K562 (cell line): ENCODE measurements around the gene OR2L13. TPM values are rescaled to one million over a fixed set of nuclear protein-coding genes. Genes with fewer than 3 reads are reported as not detected.

Experiments used
- ATAC-seq: fragments of 200-7000 bp; cut with Tn5 transposase; 3 replicates; pipeline ENCODE4 v1.9.1; 2020; ENCODE audit warnings: moderate library complexity
- BruUV-seq: library from RNA; stranded (reverse); fragments of 400-500 nt; replicated peaks from 2 replicates; lab custom pipeline; 2021; lab: Mats Ljungman, UMichigan
- CTCF ChIA-PET: fragments of 300-600 bp; formaldehyde crosslinking; extraction: SDS; loops from one replicate; lab custom pipeline; 2021; ENCODE audit warnings: low intra/inter-chr PET ratio; lab: Yijun Ruan, JAX
- POLR2A ChIA-PET: fragments of 300-600, 350-650 bp; sonication (Branson Sonifier 250); formaldehyde crosslinking; extraction: SDS; loops from one replicate; lab custom pipeline; 2021; ENCODE audit warnings: antibody characterized with exemption, inconsistent platforms; lab: Yijun Ruan, JAX
- DNase-seq, 4 experiments: peaks; one replicate each; pipeline versions ENCODE4 v3.0.0 to v3.0.0-alpha.2; 2011 to 2018; ENCODE audit warnings: low spot score in 3 of 4, mixed read lengths in 3 of 4; ENCODE audit errors: extremely low read depth in 1 of 4
- FAIRE-seq: peaks from 2 replicates; lab custom pipeline; 2011; peaks lifted over from hg19 to GRCh38; lab: Jason Lieb, UNC
- H2AFZ ChIP-seq: 2 replicates; pipeline ENCODE4 v1.6.0; 2011; ENCODE audit warnings: low read depth, low read length, control low read depth, inconsistent platforms
- H3K27ac ChIP-seq: fragments of 200-600 bp; 3 replicates; pipeline ENCODE4 v1.8.0; 2011; ENCODE audit warnings: low read depth, mild to moderate bottlenecking, control low read depth, inconsistent platforms, low read length, moderate library complexity, mixed read lengths; ENCODE audit errors: extremely low read depth
- H3K27me3 ChIP-seq, 2 experiments: fragments of 300-600 bp in 1 of 2; 2 replicates in 1 of 2; 3 replicates in 1 of 2; pipeline versions ENCODE4 v1.6.0 to v1.8.0; 2011; ENCODE audit warnings: inconsistent platforms in 2 of 2, low read length in 2 of 2, mild to moderate bottlenecking in 1 of 2, mixed read lengths in 1 of 2, moderate library complexity in 1 of 2; ENCODE audit not compliant: control insufficient read depth in 2 of 2, insufficient read depth in 2 of 2
- H3K36me3 ChIP-seq: fragments of 300-600 bp; 3 replicates; pipeline ENCODE4 v1.8.0; 2011; ENCODE audit warnings: mild to moderate bottlenecking, low read length, inconsistent platforms; ENCODE audit not compliant: control insufficient read depth, insufficient read depth
- H3K4me1 ChIP-seq, 2 experiments: fragments of 200-600 bp in 1 of 2; replicated peaks in 1 of 2; 2 replicates in 1 of 2; 3 replicates in 1 of 2; pipeline versions ENCODE4 v1.5.1 to v1.8.0; 2011; ENCODE audit warnings: inconsistent platforms in 2 of 2, low read length in 2 of 2, mild to moderate bottlenecking in 1 of 2, mixed read lengths in 1 of 2, moderate library complexity in 1 of 2; ENCODE audit not compliant: control insufficient read depth in 2 of 2, insufficient read depth in 2 of 2
- H3K4me2 ChIP-seq: 2 replicates; pipeline ENCODE4 v1.6.1; 2011; ENCODE audit warnings: low read length, control low read depth, inconsistent platforms, mixed read lengths; ENCODE audit not compliant: insufficient read depth
- H3K4me3 ChIP-seq: fragments of 200-600 bp; sonication (generic), shearing (Covaris generic); 2 replicates; pipeline ENCODE4 v1.5.1; 2016; ENCODE audit warnings: control low read depth, inconsistent platforms
- H3K79me2 ChIP-seq: fragments of 200-600 bp; 3 replicates; pipeline ENCODE4 v1.8.0; 2011; ENCODE audit warnings: low read length, inconsistent platforms; ENCODE audit not compliant: control insufficient read depth, insufficient read depth
- H3K9ac ChIP-seq, 2 experiments: 2 replicates each; pipeline versions ENCODE4 v1.6.0 to v1.6.1; 2011; ENCODE audit warnings: low read depth in 2 of 2, low read length in 2 of 2, control low read depth in 1 of 2, inconsistent platforms in 1 of 2, mild to moderate bottlenecking in 1 of 2, mixed read lengths in 1 of 2; ENCODE audit not compliant: insufficient read depth in 1 of 2
- H3K9me1 ChIP-seq: one replicate; pipeline ENCODE4 v1.6.0; 2011; ENCODE audit warnings: inconsistent platforms, mild to moderate bottlenecking, low read length, moderate library complexity; ENCODE audit not compliant: control insufficient read depth, insufficient read depth
- H3K9me3 ChIP-seq: replicated peaks from 2 replicates; pipeline ENCODE4 v1.5.1; 2011; ENCODE audit warnings: low read depth, low read length, inconsistent platforms; ENCODE audit not compliant: control insufficient read depth, insufficient read depth
- H4K20me1 ChIP-seq: replicated peaks from 2 replicates; pipeline ENCODE4 v1.6.1; 2011; ENCODE audit warnings: low read length, inconsistent platforms, mixed read lengths; ENCODE audit not compliant: control insufficient read depth, insufficient read depth
- ATF1 ChIP-seq, 2 experiments: fragments of 450-650 bp in 1 of 2; IDR thresholded peaks; 2 replicates each; pipeline ENCODE4 v1.6.1; 2016; ENCODE audit warnings: missing compliant biosample characterization in 1 of 2, missing genetic modification characterization in 1 of 2
- CBX3 ChIP-seq, 2 experiments: IDR thresholded peaks; 1 replicate in 1 of 2; 2 replicates in 1 of 2; pipeline ENCODE4 v1.6.1; 2012; ENCODE audit warnings: inconsistent platforms in 2 of 2, low read length in 2 of 2, borderline replicate concordance in 1 of 2, control low read depth in 1 of 2
- E2F3 ChIP-seq: fragments of 250-450 bp; sonication (Bioruptor Pico); IDR thresholded peaks from 2 replicates; pipeline ENCODE4 v1.4.0; 2020; ENCODE audit warnings: mild to moderate bottlenecking
- FOXK2 ChIP-seq, 2 experiments: fragments of 450-650 bp; IDR thresholded peaks in 1 of 2; conservative IDR thresholded peaks in 1 of 2; 2 replicates each; pipeline ENCODE4 v1.6.1; 2016; ENCODE audit warnings: low read depth in 2 of 2, mild to moderate bottlenecking in 1 of 2
- POLR2G ChIP-seq: fragments of 200-400 bp; formaldehyde crosslinking; IDR thresholded peaks from 2 replicates; pipeline ENCODE4 v1.6.1; 2017; ENCODE audit warnings: low read depth, mild to moderate bottlenecking, antibody characterized with exemption, low read length, moderate library complexity
- TARDBP ChIP-seq: fragments of 450-650 bp; IDR thresholded peaks from 2 replicates; pipeline ENCODE4 v1.6.1; 2016
- TOE1 ChIP-seq, 2 experiments: fragments of 450-650 bp in 1 of 2; sonication (generic) in 1 of 2; formaldehyde crosslinking in 1 of 2; IDR thresholded peaks; 2 replicates each; pipeline versions ENCODE4 v1.7.1 to v1.8.0; 2016 to 2022; ENCODE audit warnings: borderline replicate concordance in 2 of 2, mild to moderate bottlenecking in 2 of 2, antibody characterized with exemption in 1 of 2, inconsistent platforms in 1 of 2, low read depth in 1 of 2, missing genetic modification reagents in 1 of 2, moderate library complexity in 1 of 2
- ZNF224 ChIP-seq: sonication (generic); formaldehyde crosslinking; IDR thresholded peaks from 2 replicates; pipeline ENCODE4 v1.8.0; 2022; ENCODE audit warnings: mild to moderate bottlenecking, missing genetic modification reagents
- ZNF507 ChIP-seq: conservative IDR thresholded peaks from 2 replicates; pipeline ENCODE4 v1.6.1; 2017; ENCODE audit warnings: missing genetic modification characterization, missing compliant biosample characterization
- ZNF551 ChIP-seq: fragments of 250-450 bp; sonication (Bioruptor Pico); IDR thresholded peaks from 2 replicates; pipeline ENCODE4 v1.5.0; 2021; ENCODE audit warnings: mild to moderate bottlenecking, moderate library complexity
- WGBS: fragments of 100-300 bp; shearing (Covaris generic); methylation state at CpG from one replicate; pipeline ENCODE4 v1.1.6; 2016; ENCODE audit warnings: low coverage, mixed read lengths; ENCODE audit not compliant: insufficient coverage; ENCODE audit errors: missing lambda C conversion rate; 5-methylcytosine and 5-hydroxymethylcytosine counted together
- in situ Hi-C: fragments of 300-500 bp; cut with MboI; formaldehyde crosslinking; loops from 4 replicates; pipeline ENCODE4 v1.15.0; 2018; ENCODE audit warnings: inconsistent platforms, mixed read lengths
- intact Hi-C: fragments of 100-400 bp; cut with micrococcal nuclease; formaldehyde crosslinking; loops from 2 replicates; pipeline ENCODE4 v1.14.2; 2022
- polyA plus RNA-seq, 8 experiments: library from polyadenylated mRNA; depleted of rRNA in 4 of 8; stranded (reverse) in 5 of 8; unstranded in 3 of 8; fragments of >200 nt; fragmentation: Nextera tagmentation in 2 of 8; fragmentation: Illumina TruSeq in 1 of 8; extraction: Ambion mirVana in 2 of 8; extraction: Trizol in 1 of 8; gene quantifications; 2 replicates each; pipeline versions ENCODE4 v1.2.1 to v1.2.3, GENCODE V29; 2011 to 2014; ENCODE audit warnings: inconsistent platforms in 1 of 8, missing spikeins in 1 of 8
- total RNA-seq, 7 experiments: library from RNA; depleted of rRNA in 6 of 7; stranded (reverse); fragments of >200 nt in 6 of 7; fragmentation: Illumina TruSeq in 2 of 7; extraction: Trizol in 2 of 7; gene quantifications; 2 replicates each; pipeline versions ENCODE4 v1.2.1 to v1.2.3, GENCODE V29; 2011 to 2021; ENCODE audit warnings: low replicate concordance in 1 of 7
- TF ChIP-seq, protein P1 (sequence below): fragments of 250-450 bp; sonication (Bioruptor Pico); IDR thresholded peaks from 2 replicates; pipeline ENCODE4 v1.5.0; 2020; ENCODE audit warnings: mild to moderate bottlenecking
- TF ChIP-seq, protein P2 (sequence below): IDR thresholded peaks from 3 replicates; pipeline ENCODE4 v1.6.1; 2011; ENCODE audit warnings: borderline replicate concordance, mild to moderate bottlenecking; ENCODE audit not compliant: insufficient read length, insufficient read depth

OR2L13 gene
- total and polyA plus RNA-seq, 9 of the 15 experiments (the other 6 are each of a cell fraction or from before 2014, with no cell fraction given), result not detected

DNA sequence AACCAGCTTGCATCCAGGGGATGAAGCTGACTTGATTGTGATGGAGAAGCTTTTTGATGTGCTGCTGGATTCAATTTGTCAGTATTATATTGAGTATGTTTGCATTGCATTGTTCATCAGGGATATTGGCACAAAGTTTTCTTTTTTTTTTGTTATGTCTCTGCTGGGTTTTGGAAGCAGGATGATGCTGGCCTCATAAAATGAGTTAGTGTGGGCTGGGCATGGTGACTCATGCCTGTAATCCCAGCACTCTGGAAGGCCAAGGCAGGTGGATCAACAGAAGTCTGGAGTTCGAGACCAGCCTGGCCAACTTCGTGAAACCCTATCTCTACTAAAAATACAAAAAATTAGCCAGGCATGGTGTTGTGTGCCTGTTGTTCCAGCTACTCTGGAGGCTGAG lies 39.7 kb upstream of the OR2L13 start (continued):
- TF ChIP-seq, protein P1, sequence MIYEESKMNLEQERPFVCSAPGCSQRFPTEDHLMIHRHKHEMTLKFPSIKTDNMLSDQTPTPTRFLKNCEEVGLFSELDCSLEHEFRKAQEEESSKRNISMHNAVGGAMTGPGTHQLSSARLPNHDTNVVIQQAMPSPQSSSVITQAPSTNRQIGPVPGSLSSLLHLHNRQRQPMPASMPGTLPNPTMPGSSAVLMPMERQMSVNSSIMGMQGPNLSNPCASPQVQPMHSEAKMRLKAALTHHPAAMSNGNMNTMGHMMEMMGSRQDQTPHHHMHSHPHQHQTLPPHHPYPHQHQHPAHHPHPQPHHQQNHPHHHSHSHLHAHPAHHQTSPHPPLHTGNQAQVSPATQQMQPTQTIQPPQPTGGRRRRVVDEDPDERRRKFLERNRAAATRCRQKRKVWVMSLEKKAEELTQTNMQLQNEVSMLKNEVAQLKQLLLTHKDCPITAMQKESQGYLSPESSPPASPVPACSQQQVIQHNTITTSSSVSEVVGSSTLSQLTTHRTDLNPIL (CRISPR knock-in tag), result no peak
- TF ChIP-seq TARDBP (no peak), ZNF551 (CRISPR knock-in tag) (no peak), ZNF224 (CRISPR knock-in tag) (no peak), POLR2G (no peak), TOE1 (IDR thresholded peaks at IDR 0.05; ENCODE audit: borderline replicate concordance) (no peak), TOE1 (CRISPR knock-in tag; IDR thresholded peaks at IDR 0.05; ENCODE audit: borderline replicate concordance, low read depth) (no peak), ATF1 (CRISPR knock-in tag; IDR thresholded peaks at IDR 0.05) (no peak), ATF1 (tag; IDR thresholded peaks at IDR 0.05) (no peak), CBX3 (IDR thresholded peaks at IDR 0.05; ENCODE audit: borderline replicate concordance in 1 of 2, low read length in 2 of 2) (no peak)

DNA sequence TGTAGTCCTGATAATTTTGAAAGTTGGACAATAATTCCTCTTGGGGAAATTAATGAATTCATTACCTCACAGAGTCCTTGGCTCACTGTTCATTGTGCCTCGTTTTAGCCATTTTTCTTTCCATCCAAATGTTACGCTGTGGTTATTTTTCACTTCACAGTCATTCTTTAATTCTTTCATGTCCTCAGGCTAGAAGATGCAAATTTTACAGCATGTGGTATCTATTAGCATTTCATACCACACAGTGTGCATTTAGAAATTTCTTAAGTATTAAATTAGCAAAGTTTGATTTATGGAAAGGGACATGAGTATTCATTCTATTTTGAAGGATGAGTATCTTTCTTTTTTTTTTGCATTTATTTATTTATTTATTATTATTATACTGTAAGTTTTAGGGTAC lies 29.9 kb upstream of the OR2L13 start:
- H3K27me3 ChIP-seq, result no peaks in the 10 kb centered on the region
- ChIA-PET CTCF (no interaction called here), POLR2A (no interaction called here)
- intact Hi-C loops, result no loop called here
- no peak overlapping the region for H3K4me2 ChIP-seq
- no peak for ATAC-seq
- H3K4me1 ChIP-seq, result no peaks in the 10 kb centered on the region
- no peaks in the 10 kb centered on the region for H4K20me1 ChIP-seq
- no peak overlapping the region for H3K4me3 ChIP-seq
- H3K36me3 ChIP-seq, result no peaks in the 10 kb centered on the region
- TF ChIP-seq, protein P2, sequence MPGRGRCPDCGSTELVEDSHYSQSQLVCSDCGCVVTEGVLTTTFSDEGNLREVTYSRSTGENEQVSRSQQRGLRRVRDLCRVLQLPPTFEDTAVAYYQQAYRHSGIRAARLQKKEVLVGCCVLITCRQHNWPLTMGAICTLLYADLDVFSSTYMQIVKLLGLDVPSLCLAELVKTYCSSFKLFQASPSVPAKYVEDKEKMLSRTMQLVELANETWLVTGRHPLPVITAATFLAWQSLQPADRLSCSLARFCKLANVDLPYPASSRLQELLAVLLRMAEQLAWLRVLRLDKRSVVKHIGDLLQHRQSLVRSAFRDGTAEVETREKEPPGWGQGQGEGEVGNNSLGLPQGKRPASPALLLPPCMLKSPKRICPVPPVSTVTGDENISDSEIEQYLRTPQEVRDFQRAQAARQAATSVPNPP, result no peak
- no peak for TF ChIP-seq E2F3 (CRISPR knock-in tag)
- TF ChIP-seq FOXK2 (conservative IDR thresholded peaks at IDR 0.05 in 1 of 2, IDR thresholded peaks at IDR 0.05 in 1 of 2; ENCODE audit: low read depth in 2 of 2), result no peak
- TF ChIP-seq ZNF507 (tag), result no peak
- TF ChIP-seq, all 486 proteins: peak for 0
- FAIRE-seq (no peak), DNase-seq (no peak)
- no peaks in the 10 kb centered on the region for H3K79me2 ChIP-seq
- WGBS, result 0% methylated on average over 2 of the region's 2 CpGs
- 0 out of 2 replicates have a peak, but pooled peaks cover 1% of the 10 kb centered on the region for H3K9me3 ChIP-seq
- H3K9me1 ChIP-seq, result no peaks in the 10 kb centered on the region
- in situ Hi-C loops, result no loop called here
- no peak overlapping the region for H3K9ac ChIP-seq
- BruUV-seq, result no TSS peak
- H3K27ac ChIP-seq, result no peak overlapping the region
- no peak overlapping the region for H2AFZ ChIP-seq
